GOT3 (cell line): ENCODE results near the gene FREM1.

ENCODE experiments used
- DNase-seq: peaks from one replicate; lab custom pipeline; 2025; ENCODE audit warnings: mixed read lengths; lab: John Stamatoyannopoulos, UW

The FREM1 gene

DNA sequence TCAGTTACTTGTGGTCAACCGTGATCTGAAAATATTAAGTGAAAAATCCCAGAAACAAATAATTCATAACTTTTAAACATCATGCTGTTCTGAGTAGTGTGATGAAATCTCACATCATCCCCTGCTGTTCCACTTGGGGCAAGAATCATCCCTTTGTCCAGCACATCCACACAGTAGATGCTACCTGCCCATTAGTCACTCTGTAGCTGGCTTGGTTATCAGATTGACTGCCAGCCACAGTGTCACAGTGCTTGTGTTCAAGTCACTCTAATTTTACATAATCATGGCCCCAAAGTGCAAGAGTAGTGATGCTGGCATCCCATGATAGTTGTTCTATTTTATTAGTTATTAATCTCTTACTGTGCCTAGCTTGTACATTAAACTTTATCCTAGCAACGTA, 148.6 kb downstream of the FREM1 start:
- no peak for DNase-seq

DNA sequence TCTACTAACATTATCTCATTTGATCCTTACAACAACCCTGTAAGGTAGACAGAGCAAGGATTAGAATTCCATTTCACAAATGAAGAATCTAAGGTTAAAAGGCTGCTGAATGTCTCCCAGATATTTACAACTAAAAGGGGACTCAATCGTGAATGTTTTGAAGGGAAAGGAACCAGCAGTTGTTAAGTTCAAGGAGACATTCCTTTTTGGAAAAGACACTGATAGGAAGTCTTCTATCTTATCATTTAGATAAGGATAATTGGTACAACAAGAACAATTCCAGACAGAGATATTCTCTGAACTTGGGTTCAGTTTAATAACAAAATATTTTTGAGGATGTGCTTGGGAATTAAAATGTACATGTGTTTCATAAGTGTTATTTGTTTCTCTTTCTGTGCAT, 150.2 kb downstream of the FREM1 start:
- DNase-seq = no peak

DNA sequence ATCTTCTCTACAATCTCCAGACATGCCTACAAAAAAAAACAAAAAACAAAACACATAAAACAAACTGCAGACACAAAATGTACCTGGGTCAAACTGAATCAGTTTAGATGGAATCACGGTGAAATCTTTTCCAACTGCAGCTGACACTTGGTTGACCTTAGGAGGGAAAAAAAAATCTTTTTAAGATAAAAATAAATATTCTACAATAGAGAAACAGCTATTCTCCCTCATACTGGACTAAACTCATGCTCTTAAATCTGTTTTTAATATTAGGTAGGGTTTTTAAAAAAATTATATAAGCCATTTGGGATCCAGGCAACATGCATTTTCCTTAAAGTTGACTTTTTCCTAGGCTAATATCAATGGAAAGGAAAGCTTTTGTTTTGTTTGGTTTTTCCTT, 153.9 kb downstream of the FREM1 start:
- DNase-seq = no peak

DNA sequence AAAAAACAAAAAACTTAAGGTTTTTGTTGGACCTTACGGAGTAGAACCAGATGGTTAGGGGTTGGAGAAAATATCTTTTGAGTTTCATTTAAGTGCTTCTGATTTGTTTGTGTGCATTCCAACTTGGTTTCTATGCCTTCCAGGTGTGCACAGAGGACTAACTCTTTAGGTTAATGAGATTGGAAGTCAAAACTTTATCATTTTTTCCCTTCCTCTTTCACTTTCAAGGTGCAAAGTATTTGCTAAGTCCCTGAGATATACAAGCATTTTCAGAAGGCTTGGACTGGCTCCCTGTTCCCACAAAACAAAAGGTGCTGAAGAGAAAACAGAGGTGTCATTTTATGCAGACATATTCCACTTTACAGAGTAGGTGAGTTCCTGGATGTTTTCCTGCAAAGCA, 157.4 kb downstream of the FREM1 start:
- no peak for DNase-seq

DNA sequence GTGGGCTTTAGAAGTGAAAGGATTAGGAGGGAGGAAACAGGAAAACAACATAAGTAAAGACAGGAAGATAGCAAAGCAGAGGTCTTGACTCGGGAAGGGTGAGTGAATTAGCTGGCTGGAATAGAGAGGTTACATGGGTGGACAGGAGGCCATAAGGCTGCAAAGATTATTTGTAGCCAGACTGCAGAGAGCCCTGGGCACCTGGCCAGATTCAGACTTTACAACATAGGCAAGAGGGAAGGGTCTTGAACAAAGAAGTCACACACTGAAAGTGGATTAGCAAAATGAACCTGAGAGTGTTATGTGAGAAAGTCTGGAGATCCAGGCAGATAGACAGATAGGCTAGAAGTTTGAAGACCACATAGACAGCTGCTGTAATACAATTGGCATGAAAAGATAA, 158.0 kb downstream of the FREM1 start:
- no peak for DNase-seq

DNA sequence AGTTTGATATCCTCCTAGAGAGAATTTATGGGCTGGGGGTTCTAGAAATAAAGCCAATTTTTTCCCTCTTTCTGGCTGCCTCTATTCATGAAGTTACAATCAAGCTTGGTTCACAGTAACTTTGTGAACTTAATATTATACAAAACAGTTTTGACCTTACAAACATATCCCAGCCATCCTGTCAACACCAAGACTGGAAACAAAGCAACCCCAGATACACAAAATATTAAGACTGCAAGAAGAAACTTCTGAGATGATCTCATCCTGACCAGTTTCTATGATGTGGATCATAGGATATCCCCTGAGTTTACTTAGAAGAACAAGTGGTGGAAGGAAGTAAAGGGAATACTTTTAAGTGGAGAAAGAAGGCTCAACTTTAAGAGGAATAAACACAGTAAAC, 159.4 kb downstream of the FREM1 start:
- DNase-seq = no peak

DNA sequence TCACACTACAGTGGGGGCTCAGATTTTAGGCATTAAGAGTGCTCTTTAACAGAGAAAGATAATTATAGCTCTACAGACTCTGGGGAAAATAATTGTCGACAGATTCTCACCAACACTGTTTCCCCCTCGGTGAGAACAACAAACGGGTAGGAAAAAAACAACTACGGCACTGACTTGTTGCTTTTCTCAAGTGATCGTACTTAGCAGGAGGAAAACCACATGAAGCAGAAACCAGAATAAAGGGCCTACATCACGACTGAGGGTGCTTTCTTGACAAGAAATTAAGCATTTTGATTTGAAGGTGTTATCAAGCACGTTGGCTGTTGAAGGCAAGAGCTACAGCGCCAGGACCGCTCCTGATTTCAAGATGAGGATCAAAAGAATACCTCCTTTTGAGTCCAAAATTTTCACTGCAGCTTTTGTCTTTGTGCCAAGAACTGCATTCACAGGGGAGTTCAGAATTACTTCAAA, 160.5 kb downstream of the FREM1 start:
- no peak for DNase-seq

DNA sequence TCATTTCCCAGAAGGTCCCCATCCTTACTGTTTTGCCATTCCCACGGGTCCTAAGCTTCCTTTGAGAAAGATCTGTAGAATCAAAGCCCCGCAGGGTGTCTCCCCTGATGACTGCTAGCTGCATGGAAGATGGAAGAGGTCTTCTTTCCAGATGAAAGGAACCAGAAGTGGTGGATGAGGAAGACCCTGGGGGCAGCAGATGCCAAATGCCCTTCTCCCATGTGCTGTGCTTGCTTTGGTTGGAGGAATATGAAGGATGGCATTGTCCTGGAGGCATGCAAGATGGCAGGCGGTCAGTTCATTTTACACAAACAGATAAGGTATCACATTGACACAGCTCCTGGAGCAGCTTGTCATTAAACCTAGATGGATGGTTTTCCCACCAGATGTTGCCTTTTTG, 161.9 kb downstream of the FREM1 start:
- DNase-seq = no peak

DNA sequence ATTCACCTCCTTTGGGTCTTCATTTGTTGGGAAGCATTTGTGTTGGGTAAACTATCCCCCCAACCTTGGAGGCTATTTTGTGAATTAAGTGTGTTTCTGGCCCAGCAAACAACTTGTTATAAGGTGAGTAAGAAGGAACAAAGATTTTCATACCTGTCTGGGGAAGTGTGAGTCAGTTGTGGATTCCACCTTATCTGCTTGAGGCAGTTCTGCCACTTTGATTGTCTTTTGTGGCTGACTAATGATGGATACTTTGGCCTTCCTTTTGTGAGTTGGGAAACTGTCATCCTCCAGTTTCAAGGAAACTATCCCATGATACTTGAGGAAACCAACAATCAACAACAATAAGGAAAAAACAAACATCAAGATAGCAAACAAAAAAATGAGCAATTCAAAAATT, 163.1 kb downstream of the FREM1 start:
- no peak for DNase-seq

DNA sequence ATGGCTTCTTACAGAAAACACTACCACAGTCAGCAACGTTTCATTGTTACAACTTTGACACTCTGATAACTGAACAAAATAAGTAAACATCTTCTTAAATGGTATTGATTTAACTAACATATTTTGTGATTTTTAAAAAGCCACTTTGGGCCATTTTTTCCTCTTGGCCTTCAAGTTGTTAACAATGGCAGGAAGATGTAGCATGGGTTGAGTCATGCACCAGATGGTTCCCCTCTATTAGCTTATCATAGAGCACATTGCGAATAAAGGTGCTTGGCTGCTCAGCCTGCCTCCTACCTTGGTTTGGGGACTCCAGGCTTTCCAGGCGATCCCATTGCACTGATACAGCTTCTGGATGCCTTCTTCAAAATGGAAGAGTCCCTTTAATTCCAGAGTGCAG, 163.6 kb downstream of the FREM1 start:
- DNase-seq = no peak

DNA sequence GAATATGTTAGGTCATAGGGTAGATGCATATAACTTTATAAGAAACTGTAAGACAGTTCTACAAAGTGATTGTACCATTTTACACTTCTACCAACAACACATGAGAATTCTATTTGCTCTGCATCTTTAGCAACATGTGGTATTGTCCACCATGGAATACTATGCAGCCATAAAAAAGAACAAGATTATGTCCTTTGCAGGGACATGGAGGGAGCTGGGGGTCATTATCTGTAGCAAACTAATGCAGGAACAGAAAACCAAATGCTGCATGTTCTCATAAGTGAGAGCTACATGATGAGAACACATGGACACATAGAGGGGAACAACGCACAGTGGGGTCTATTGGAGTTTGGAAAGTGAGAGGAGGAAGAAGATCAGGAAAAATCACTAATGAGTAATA, 165.5 kb downstream of the FREM1 start:
- no peak for DNase-seq

DNA sequence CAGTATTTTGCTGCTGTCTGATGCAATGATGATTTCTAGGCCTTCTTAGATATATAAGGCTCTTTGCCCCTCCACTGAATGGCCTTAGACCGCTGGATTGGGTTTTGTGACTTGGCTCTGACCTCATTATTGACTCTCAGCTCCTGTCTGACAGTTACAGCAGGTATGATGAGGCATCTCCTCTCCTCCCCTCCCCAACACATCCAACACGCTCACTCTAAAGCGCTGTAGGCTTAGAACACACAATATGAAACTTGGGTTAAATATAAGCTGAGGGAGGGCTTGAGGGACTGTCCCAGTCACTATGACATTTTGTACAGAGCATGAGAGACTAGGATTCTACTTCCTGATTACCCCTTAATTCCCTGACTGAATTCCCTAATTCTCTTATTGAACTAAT, 168.9 kb downstream of the FREM1 start:
- DNase-seq = no peak

DNA sequence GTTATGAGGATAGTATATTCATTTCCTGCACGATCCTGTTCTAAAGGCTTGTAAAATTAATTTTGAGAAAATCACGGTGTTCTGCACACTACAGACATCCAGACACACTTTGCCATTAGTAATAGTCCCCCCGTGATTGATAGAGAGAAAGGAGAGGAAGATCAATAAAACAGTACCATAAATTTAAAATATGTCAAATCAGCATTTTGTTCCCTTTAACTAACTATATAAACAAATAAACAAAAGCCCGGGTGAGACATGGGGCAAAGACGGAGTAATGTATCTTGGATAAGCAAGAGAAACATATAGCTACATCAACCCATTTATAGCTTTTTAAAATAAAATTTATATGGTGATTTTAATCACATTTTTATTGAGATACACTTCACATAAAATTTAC, 177.1 kb downstream of the FREM1 start:
- DNase-seq = no peak

DNA sequence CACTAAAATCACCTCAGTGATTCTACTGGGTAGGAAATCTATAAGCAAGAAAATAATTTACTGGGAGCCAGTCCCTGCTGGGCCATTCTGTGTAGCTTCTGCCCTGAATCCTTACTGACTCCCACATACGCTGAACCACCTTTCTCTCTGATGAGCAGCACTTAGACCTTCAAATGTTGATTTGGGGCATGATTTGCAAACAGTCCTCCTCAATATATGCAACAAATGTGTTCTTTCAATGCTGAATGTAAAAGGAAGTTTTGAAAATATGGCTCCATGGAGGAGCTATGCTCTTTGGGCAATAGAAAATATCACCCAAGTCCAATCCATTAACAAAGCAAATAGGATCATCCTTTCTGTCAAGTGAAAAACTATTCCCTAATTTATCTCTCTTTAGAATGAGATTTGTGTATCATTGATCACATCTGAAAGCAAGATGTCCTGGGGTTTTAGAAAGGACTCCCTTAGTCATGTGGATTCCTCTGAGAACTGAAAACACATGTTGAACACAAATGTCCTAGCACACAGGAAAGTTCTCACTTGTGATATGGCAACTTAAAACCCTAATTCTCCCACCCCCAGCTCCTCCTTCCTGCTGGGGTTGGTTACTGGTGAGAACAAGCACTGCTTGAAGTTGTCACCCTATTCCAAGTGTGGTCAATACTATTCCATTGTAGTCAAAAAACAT, 178.8 kb downstream of the FREM1 start:
- DNase-seq = no peak

DNA sequence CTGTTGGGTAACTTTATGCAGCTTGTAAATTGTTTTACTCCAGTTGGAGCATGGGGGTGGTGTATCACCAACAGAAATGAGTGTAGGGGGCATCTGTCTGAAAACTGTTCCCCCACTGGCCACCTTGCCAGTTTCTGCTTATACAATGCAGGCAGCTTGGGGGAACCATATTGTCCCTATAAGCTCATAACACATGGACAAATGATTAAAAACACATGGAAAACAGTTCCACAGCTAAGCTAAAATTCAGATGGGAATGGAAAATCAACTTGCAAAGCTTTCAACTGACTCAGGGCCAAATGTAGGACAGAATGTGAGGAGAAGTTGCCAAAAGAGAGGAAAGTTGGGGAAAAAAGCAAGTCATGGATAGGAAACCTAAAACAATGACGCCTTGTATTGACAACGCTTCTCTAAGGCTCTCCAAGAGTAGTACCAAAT, 179.7 kb downstream of the FREM1 start:
- no peak for DNase-seq

DNA sequence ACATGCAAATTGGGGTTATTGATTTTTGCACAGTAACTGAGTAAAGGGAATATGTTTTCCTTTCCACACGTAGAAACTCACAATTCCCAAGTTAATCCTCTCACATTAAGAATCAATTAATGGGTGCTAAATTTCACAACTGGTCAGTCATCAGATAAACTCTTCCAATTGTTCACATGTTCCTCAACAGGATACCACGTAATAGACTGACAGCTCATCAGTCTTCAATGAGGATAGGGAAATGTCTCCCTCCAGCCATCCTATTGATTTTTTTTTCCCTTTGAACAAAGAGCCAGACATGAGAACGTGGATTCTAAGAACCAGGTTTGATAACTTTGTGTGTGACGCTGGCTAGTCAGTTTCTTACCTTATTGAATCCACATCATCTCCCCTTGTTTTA, 186.9 kb downstream of the FREM1 start:
- DNase-seq = no peak

DNA sequence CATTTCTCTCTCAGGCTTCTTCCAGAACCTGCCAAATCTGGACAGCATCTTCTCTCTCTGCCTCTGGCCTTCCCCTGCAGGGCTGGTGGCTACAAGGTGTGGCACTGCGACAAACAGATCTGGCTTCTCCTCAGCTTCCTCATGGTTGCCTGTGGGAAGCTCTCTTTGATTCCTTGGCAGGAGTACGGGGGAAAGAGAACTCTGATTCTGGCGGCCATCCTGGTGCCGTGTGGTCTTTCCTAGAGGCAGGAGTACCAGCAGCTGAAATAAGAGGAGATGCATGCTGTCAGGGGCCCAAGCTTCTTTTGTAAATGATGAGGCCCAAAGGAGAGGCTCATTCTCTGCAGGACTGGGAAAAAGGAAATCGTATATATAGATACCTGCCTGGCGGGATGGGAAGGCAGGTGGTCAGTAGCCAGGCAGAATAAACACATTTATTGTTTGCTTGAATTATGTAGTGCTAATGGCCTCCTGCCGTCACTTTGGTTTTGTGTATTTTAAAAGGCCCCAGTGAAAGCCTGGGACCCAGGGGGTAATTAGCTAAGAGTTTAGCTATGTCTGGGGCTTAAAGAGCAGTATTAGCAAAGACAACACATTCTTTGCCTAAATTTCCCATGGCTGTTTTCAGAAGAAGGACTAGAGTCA, 187.7 kb downstream of the FREM1 start, which contains the start of gene CER1:
TSS of gene CER1 (minus strand) at position 343 of the 645 bp plus-strand sequence. CDS start at position 282, 61 bp downstream.
- DNase-seq = no peak

DNA sequence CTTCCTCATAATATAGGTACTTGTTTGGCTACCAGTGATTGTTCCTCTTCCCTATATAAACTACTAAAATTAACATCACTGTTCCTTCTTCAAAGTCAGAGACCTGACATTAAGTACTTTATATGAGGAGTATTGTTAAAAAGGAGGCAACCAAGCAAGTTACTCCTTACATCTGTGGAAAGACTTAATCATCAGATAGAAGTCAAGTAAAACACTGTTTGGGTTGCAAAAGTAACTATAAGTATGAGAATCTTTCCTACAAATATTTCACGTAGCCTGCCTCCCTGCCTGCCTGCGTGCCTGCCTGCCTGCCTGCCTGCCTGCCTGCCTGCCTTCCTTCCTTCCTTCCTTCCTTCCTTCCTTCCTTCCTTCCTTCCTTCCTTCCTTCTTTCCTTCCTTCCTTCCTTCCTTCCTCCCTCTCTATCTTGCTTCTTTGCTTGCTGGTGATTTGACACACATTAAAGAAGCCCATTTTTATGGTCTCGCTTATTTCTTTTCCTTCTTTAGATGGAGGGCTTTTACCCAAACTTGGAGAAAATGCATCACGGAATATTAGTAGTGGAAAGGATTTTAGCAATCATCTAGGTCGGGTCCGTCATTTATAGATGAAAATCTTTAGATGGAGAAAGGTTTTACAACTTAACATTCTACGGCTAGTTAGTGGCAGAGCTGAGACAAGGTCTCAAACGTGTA, 190.9 kb downstream of the FREM1 start:
- DNase-seq = no peak

DNA sequence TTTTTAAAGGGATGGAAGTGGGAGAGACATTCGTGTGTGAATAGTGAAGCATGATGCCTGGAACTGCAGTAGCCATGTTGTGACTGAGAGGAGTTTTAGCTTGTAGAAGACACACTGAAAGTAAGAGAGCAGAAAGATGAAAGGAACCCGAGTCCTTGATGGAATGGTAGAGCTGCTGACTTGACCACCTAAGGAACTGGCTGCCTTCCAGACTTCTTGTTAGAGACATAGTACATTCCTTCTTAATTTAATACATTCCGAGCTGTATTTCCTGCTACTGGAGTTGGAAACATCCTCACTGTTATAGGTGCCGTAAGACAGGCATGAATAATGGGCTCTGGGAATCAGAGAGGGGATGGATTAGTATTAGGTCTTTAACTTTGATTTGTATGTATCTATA, 195.1 kb downstream of the FREM1 start:
- DNase-seq = no peak

DNA sequence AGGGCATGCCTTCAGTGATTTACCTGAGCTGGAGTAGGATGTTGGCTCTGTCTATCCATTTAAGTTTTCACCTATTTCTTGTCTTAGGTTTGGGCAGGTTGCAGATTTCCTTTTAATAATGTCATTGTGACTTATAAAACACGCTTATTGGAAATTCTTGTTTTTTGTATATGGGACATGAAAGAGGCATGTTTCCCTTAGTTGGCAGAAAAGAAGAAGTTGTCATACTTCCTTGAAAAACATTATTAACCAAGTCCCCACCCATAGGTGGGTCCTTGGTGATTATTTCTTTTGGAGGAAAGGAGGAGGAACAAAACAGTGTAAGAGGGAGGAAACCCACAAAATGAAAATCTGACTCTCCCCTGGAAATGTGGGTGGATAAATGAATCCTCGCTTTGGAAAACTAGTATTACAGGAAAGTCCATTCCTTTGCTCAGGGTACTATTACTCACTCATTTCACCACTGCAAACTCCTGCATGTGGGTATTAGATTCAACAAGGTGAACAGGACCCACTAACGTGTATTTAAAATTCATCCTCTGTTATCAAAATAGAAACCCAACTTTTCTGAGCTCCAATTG, 197.0 kb downstream of the FREM1 start:
- DNase-seq = no peak

DNA sequence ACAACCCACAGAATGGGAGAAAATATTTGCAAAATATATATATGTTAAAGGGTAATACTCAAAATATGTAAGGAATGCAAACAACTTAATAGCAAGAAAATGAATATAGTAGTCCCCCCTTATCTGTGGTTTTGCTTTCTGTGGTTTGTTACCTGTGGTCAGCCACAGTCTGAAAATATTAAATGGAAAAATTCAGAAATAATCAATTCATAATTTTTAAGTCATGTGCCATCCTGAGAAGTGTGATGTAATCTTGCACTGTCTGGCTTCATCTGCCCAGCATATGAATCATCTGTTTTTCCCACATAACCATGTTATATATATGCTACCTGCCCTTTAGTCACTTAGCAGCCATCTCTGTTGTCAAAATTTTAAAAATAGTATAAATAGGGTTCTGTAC, 199.4 kb downstream of the FREM1 start:
- DNase-seq = no peak

DNA sequence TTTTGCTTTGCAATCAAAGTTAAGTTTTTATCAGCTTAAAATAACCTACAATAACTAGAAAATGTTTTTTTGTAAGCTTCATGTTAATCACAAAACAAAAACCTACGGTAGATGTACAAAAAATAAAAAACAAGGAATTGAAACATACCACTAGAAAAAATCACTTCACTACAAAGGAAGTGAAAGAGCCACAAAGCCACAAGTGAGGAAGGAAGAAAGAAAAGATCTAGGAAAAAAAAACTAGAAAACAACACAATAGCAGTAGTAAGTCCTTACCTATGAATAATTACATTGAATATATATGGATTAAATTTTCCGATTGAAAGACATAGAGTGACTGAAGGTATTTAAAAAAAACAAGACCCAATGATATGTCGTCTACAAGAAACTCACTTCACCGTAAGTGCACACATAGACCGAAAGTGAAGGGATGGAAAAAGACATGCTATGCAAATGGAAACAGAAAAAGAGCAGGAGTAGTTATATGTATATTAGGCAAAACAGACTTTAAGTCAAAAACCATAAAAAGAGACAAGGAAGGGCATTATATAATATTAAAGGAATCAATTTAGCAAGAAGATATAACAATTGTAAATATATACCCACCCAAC, 203.6 kb downstream of the FREM1 start:
- no peak for DNase-seq
